Activated B cell treated with CpG ODN at 0.5 μM for 24 hours (primary cell): Measurements from ENCODE around the gene HNRNPLL. TPM values are rescaled to one million over a fixed set of nuclear protein-coding genes. Genes with fewer than 3 reads are reported as not detected.
A peak's percentile ranks its signal among the peaks of the same experiment; 100 is the strongest.
"Not testable (repeated sequence)": the region's sequence is repeated elsewhere in the genome, so short reads cannot be mapped to it uniquely, and the experiment has no call there.

ENCODE experiments used
- ATAC-seq: fragments of 200-7000 bp; cut with Tn5 transposase; one replicate; pipeline ENCODE4 v1.10.0; 2021; ENCODE audit warnings: low read depth, mild to moderate bottlenecking, moderate library complexity
- CTCF ChIA-PET: fragments of 350-600 bp; sonication (Branson Sonifier 250); formaldehyde crosslinking; loops from one replicate; lab custom pipeline; 2021; ENCODE audit warnings: antibody characterized with exemption; lab: Charles Lee
- POLR2A ChIA-PET: fragments of 350-600 bp; sonication (Branson Sonifier 250); formaldehyde crosslinking; loops from one replicate; lab custom pipeline; 2021; ENCODE audit warnings: antibody characterized with exemption; lab: Charles Lee
- DNase-seq: peaks from one replicate; pipeline ENCODE4 v3.0.0; 2022
- H3K27ac Mint-ChIP-seq: one replicate; pipeline ENCODE4 v1.8.0; 2020; ENCODE audit warnings: mixed read lengths
- H3K27me3 Mint-ChIP-seq: one replicate; pipeline ENCODE4 v1.8.0; 2021; ENCODE audit warnings: mixed read lengths
- H3K36me3 Mint-ChIP-seq: one replicate; pipeline ENCODE4 v1.8.0; 2021; ENCODE audit warnings: low read depth, mixed read lengths
- H3K4me1 Mint-ChIP-seq: one replicate; pipeline ENCODE4 v1.8.0; 2021; ENCODE audit warnings: mixed read lengths
- H3K4me3 Mint-ChIP-seq: one replicate; pipeline ENCODE4 v1.8.0; 2020; ENCODE audit warnings: mild to moderate bottlenecking, mixed read lengths
- H3K9me3 Mint-ChIP-seq: one replicate; pipeline ENCODE4 v1.8.0; 2020; ENCODE audit warnings: mixed read lengths
- intact Hi-C: fragments of 100-400 bp; cut with micrococcal nuclease; formaldehyde crosslinking; loops from one replicate; pipeline ENCODE4 v1.15.1; 2024
- total RNA-seq: library from RNA; stranded (reverse); gene quantifications from 2 replicates; pipeline ENCODE4 v1.2.3, GENCODE V29; 2022
- TF ChIP-seq, protein P1 (sequence below): fragments of 200-600 bp; IDR thresholded peaks from one replicate; pipeline ENCODE4 v1.8.0; 2022; ENCODE audit warnings: antibody characterized with exemption, mild to moderate bottlenecking

The HNRNPLL gene
- total RNA-seq, 1 donor from 2014 or later: 8.8 TPM

DNA sequence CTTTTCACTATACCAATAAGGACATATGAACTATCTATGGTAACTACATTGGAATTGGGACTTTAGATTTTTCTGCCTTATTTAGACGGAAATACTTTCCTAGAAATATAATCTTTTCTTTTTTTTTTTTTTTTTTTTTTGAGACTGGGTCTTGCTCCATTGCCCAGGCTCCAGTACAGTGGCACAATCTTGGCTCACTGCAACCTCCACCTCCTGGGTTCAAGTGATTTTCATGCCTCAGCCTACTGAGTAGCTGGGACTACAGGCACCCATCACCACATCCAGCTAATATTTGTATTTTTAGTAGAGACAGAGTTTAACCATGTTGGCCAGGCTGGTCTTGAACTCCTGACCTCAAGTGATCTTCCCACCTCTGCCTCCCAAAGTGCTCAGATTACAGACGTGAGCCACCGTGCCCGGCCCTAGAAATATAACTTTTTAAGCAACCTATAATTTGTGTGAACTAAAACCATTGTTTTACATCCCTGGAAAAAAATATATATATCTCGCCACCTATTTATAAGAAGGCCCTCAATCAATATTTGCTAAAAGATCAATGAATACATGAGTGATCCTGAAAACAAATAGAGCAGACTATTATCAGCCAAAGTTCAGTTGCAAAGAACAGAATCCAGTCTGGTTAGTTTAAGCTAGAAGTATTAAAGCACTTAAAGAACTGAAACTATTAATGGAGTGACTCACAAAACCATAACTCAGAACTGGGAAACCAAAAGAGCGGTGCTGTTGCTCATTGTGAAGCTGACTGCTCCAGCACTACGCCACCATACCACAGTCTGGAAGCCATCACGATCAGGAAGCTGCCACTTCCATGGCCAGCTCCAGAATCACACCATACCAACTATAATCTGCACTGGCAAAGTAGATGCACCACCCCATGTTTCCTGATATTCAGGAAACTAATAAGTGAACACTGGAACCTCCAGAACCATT, 8.4 kb upstream of the HNRNPLL start:
- DNase-seq: no peak
- intact Hi-C loops: no loop called here
- H3K36me3 Mint-ChIP-seq: no peaks in the 10 kb centered on the region
- peaks cover 53% of the 10 kb centered on the region for H3K27me3 Mint-ChIP-seq
- no peak overlapping the region for H3K27ac Mint-ChIP-seq
- peaks cover 5% of the 10 kb centered on the region for H3K9me3 Mint-ChIP-seq
- peaks cover 11% of the 10 kb centered on the region for H3K4me1 Mint-ChIP-seq
- POLR2A ChIA-PET: interaction anchor here (0.6 to 1.2 kb wide), 4 partner anchors 8 to 139 kb away, joined by 3 to 9 read pairs (median 4); partner anchors contain the start of gene HNRNPLL
- CTCF ChIA-PET: interaction anchor here (1.8 to 2.5 kb wide), 2 partner anchors 8 to 29 kb away, joined by 5 to 6 read pairs; partner anchors contain the start of gene HNRNPLL
- TF ChIP-seq, protein P1, sequence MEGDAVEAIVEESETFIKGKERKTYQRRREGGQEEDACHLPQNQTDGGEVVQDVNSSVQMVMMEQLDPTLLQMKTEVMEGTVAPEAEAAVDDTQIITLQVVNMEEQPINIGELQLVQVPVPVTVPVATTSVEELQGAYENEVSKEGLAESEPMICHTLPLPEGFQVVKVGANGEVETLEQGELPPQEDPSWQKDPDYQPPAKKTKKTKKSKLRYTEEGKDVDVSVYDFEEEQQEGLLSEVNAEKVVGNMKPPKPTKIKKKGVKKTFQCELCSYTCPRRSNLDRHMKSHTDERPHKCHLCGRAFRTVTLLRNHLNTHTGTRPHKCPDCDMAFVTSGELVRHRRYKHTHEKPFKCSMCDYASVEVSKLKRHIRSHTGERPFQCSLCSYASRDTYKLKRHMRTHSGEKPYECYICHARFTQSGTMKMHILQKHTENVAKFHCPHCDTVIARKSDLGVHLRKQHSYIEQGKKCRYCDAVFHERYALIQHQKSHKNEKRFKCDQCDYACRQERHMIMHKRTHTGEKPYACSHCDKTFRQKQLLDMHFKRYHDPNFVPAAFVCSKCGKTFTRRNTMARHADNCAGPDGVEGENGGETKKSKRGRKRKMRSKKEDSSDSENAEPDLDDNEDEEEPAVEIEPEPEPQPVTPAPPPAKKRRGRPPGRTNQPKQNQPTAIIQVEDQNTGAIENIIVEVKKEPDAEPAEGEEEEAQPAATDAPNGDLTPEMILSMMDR: no peak
- ATAC-seq: peak; percentile 71
- H3K4me3 Mint-ChIP-seq: no peak overlapping the region

DNA sequence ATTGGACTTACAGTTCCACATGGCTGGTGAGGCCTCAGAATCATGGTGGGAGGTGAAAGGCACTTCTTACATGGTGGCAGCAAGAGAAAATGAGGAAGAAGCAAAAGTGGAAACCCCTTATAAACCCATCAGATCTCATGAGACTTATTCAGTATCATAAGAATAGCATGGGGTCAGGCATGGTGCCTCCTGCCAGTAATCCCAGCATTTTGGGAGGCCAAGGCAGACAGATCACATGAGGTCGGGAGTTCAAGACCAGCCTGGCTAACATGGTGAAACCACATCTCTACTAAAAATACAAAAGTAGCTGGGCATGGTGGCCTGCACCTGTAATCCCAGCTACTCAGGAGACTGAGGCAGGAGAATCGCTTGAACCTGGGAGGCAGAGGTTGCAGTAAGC, 6.5 kb upstream of the HNRNPLL start:
- H3K36me3 Mint-ChIP-seq, DNase-seq, ATAC-seq, H3K4me3 Mint-ChIP-seq, POLR2A ChIA-PET, H3K9me3 Mint-ChIP-seq, H3K27ac Mint-ChIP-seq: not testable (repeated sequence)
- H3K4me1 Mint-ChIP-seq: peaks cover 11% of the 10 kb centered on the region
- CTCF ChIA-PET: interaction anchor here (2.1 kb wide), 1 partner anchor 8 kb away, joined by 5 read pairs; no protein-coding TSS in a partner anchor
- intact Hi-C loops: loop anchor here (10.0 kb wide), 1 partner anchor 516 kb away; the partner anchor contains the start of gene SOS1
- peaks cover 52% of the 10 kb centered on the region for H3K27me3 Mint-ChIP-seq

DNA sequence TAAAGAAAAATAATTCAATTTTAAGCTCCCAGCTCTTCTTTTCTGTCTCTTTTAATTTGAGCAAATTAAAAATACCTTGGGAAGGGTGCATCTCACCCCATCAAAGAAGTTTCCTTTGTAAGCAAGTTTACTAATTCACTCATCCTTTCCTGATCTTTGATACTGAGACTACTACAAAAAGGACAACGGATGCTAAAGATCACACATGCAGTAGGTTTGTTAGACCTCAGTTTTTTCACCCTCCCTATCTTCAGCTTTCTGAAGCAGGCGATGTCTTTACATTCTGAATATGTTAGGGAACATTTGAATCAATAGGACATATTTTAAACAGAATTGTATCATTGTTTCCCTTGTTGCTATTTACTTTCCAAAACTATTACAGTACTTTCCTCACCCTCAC, 6.0 kb upstream of the HNRNPLL start:
- H3K27ac Mint-ChIP-seq: no peak overlapping the region
- peaks cover 51% of the 10 kb centered on the region for H3K27me3 Mint-ChIP-seq
- POLR2A ChIA-PET: no interaction called here
- intact Hi-C loops: loop anchor here (10.0 kb wide), 1 partner anchor 516 kb away; the partner anchor contains the start of gene SOS1
- CTCF ChIA-PET: interaction anchor here (1.4 to 2.1 kb wide), 2 partner anchors 8 to 27 kb away, joined by 5 to 6 read pairs; no protein-coding TSS in a partner anchor
- DNase-seq (no peak), ATAC-seq (no peak)
- peaks cover 5% of the 10 kb centered on the region for H3K9me3 Mint-ChIP-seq
- no peak overlapping the region for H3K4me3 Mint-ChIP-seq
- H3K36me3 Mint-ChIP-seq: no peaks in the 10 kb centered on the region
- peaks cover 16% of the 10 kb centered on the region for H3K4me1 Mint-ChIP-seq
- TF ChIP-seq, protein P1: no peak

DNA sequence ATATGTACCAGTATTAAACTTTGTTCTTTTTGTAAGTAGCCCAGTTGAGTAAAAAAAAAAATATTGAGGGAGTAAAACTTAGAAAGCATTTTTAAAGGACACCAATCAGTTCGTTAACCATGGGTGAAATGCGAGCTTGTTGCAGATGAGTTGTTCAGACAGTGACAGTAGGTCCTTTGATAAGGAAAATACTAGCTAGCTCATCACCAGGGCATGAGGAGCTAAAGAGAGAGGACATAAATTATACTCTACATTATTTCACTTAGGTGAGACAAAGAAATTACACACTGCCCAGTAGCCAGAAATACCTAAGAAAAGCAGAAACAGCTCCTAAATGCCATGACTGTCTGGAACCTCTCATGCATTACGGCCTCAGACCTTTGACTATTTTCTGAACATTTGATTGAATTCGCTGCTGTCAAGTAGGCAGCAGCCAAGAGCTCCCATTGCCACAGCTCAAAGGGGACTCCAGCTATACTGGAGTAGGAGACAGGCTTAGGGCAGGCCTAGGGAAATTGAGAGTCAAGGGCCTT, 2.6 kb upstream of the HNRNPLL start:
- Mint-ChIP-seq H3K9me3 (peaks cover 5% of the 10 kb centered on the region), H3K27me3 (peaks cover 42% of the 10 kb centered on the region), H3K27ac (no peak overlapping the region), H3K36me3 (peaks cover 2% of the 10 kb centered on the region), H3K4me3 (no peak overlapping the region), H3K4me1 (peaks cover 21% of the 10 kb centered on the region)
- intact Hi-C loops: loop anchor here (10.0 kb wide), 1 partner anchor 519 kb away; the partner anchor contains the start of gene SOS1
- ChIA-PET CTCF (interaction anchor here (0.6 to 2.6 kb wide), 4 partner anchors 24 to 381 kb away, joined by 3 to 11 read pairs (median 3); no protein-coding TSS in a partner anchor), POLR2A (interaction anchor here (0.7 to 5.0 kb wide), 2 partner anchors 90 to 146 kb away, joined by 3 to 39 read pairs; partner anchors contain the start of gene SRSF7)
- DNase-seq: no peak
- ATAC-seq: no peak
- TF ChIP-seq, protein P1: no peak
